Activated T-cell treated with anti-CD3 and anti-CD28 coated beads, Interleukin-2, amount 50 U/mL, for 4 hours (primary cell): ENCODE measurements around the gene DENND4C. TPM values are rescaled to one million over a fixed set of nuclear protein-coding genes. Genes with fewer than 3 reads are reported as not detected.
A peak's percentile ranks its signal among the peaks of the same experiment; 100 is the strongest.
"Not testable (repeated sequence)": the region's sequence is repeated elsewhere in the genome, so short reads cannot be mapped to it uniquely, and the experiment has no call there.

Experiments used
- ATAC-seq, 2 donors: fragments of 200-7000 bp; cut with Tn5 transposase; one replicate each; pipeline ENCODE4 v1.10.0; 2021
- DNase-seq: peaks from one replicate; pipeline ENCODE4 v3.0.0-alpha.2; 2020
- H3K27me3 Mint-ChIP-seq: one replicate; pipeline ENCODE4 v1.8.0; 2021; ENCODE audit warnings: low read depth, mixed read lengths
- H3K36me3 Mint-ChIP-seq: one replicate; pipeline ENCODE4 v1.8.0; 2022; ENCODE audit warnings: mixed read lengths; ENCODE audit not compliant: insufficient read depth
- H3K4me1 Mint-ChIP-seq: one replicate; pipeline ENCODE4 v1.8.0; 2021; ENCODE audit warnings: low read depth, mixed read lengths
- H3K4me3 Mint-ChIP-seq: one replicate; pipeline ENCODE4 v1.8.0; 2021; ENCODE audit warnings: mild to moderate bottlenecking, moderate library complexity, mixed read lengths
- H3K9me3 Mint-ChIP-seq: one replicate; pipeline ENCODE4 v1.8.0; 2021; ENCODE audit warnings: mixed read lengths
- total RNA-seq, 3 donors: library from RNA; stranded (reverse); gene quantifications; one replicate each; pipeline ENCODE4 v1.2.1, GENCODE V29; 2021

DENND4C gene
- total RNA-seq, 3 donors from 2014 or later: 9.0 to 11.3 (median 9.7) TPM

DNA sequence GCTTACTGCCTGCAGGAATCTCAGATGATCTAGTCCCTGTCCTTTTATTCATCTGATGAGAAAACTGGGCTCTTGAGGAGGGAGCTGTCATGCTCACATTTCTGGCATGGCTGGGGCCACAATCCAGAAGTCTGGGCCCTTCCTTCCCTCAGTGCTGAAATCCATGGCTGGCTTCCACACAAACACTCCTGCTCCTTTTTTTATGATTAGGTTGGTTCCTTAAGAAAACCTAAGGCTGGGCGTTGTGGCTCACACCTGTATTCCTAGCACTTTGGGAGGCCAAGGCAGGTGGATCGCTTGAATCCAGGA is 179.7 kb downstream of the DENND4C start:
- H3K9me3 Mint-ChIP-seq: no peaks in the 10 kb centered on the region
- H3K27me3 Mint-ChIP-seq: no peaks in the 10 kb centered on the region
- no peaks in the 10 kb centered on the region for H3K36me3 Mint-ChIP-seq
- peak overlapping the region; percentile 94 for H3K4me3 Mint-ChIP-seq
- H3K4me1 Mint-ChIP-seq: peaks cover 10% of the 10 kb centered on the region
- no peak for ATAC-seq
- DNase-seq: no peak

DNA sequence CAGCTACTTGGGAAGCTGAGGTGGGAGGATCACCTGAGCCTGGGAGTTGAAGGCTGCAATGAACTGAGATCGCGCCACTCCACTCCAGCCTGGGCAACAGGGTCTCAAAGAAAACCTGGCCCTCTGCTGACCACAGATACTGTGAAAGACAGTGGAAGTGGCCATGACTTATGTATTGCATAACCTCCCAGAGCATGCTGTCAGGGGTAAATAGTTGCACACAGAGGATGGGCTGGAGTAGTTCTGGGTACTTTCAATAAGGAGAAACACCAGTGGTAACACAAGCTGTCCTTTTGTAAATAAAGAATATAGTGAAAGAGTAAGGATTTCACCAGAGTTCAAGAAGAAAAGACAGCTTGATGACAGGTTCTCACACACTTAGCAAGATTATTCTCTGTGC is 180.1 kb downstream of the DENND4C start:
- Mint-ChIP-seq H3K4me3 (no peak overlapping the region), H3K4me1 (peaks cover 10% of the 10 kb centered on the region), H3K36me3 (peaks cover under 1% of the 10 kb centered on the region), H3K9me3 (no peaks in the 10 kb centered on the region), H3K27me3 (no peaks in the 10 kb centered on the region)
- ATAC-seq (no peak), DNase-seq (no peak)

DNA sequence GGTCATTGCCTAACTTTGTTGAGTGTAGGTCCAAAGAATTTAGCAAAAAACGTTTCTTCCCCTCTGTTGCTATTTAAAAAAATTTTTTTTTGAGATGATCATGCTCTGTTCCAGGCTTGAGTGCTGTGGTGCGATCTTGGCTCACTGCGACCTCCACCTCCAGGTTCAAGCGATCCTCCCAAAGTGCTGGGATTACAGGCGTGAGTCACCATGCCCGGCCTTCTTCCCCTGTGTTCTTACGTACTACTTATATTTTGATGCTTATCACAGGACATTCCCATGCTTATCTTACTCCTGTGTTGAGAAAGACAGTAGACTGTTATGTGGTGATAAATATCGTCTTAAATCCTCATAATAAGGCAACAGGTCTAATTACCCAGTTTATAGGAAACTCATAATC is 180.8 kb downstream of the DENND4C start:
- peaks cover 6% of the 10 kb centered on the region for H3K36me3 Mint-ChIP-seq
- H3K27me3 Mint-ChIP-seq: no peaks in the 10 kb centered on the region
- H3K4me3 Mint-ChIP-seq: no peak overlapping the region
- H3K9me3 Mint-ChIP-seq: no peaks in the 10 kb centered on the region
- no peak for DNase-seq
- H3K4me1 Mint-ChIP-seq: peaks cover 10% of the 10 kb centered on the region
- no peak for ATAC-seq

DNA sequence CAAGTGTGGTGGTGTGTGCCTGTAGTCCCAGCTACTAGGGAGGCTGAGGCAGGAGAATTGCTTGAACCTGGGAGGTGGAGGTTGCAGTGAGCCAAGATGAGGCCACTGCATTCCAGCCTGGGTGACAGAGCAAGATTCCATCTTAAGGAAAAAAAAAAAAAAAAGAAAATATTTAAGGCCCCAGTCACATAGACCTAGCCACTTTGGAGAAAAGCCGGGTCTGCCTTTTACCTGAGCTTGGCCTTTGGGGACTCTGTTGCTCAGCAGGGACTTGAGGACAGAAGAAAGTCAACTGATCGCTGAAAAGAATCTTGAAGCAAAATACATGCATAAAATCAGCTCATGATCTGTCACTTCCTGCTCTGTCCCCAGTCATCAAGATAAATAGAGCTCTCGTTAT is 183.0 kb downstream of the DENND4C start:
- not testable (repeated sequence) for H3K9me3 Mint-ChIP-seq, DNase-seq, H3K36me3 Mint-ChIP-seq, H3K4me3 Mint-ChIP-seq, ATAC-seq, H3K27me3 Mint-ChIP-seq
- peaks cover 10% of the 10 kb centered on the region for H3K4me1 Mint-ChIP-seq

DNA sequence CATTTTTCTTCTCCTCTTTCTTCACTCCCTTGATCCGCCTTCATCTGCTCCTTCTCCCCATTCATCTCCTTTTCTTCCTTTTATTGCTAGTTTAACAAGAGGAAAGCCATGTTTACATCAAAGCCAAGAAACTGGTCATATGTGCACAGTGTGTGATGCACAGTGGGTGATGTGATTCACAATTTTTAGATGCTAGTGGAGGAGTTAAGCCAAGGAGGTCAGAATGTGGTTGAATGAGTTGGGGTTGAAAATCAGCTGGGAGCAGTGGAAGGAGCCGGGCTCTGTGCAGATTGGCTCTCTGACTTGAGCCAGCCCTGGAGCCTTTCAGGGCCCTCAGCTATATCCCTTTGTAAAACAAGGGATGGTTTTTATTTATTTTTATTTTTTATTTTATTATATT is 185.7 kb downstream of the DENND4C start:
- DNase-seq: no peak
- no peak for ATAC-seq
- no peaks in the 10 kb centered on the region for H3K9me3 Mint-ChIP-seq
- peaks cover 9% of the 10 kb centered on the region for H3K36me3 Mint-ChIP-seq
- no peak overlapping the region for H3K4me3 Mint-ChIP-seq
- no peaks in the 10 kb centered on the region for H3K4me1 Mint-ChIP-seq
- no peaks in the 10 kb centered on the region for H3K27me3 Mint-ChIP-seq

DNA sequence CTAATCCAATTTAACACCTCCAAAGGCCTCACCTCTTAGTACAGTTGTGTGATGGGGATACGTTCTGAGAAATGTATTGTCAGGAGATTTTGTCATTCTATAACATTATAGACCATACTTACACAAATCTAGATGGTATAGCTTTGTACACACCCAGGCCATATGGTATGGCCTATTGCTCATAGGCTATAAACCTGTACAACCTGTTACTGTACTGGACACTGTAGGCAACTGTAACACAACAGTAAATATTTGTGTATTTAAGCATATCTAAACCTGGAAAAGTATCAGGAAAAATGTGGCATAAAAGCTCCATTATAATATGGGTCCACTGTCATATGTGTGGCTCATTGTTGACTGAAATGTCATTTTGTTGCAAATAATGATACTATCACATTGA is 190.4 kb downstream of the DENND4C start:
- Mint-ChIP-seq H3K36me3 (peaks cover 14% of the 10 kb centered on the region), H3K27me3 (no peaks in the 10 kb centered on the region), H3K4me1 (no peaks in the 10 kb centered on the region), H3K4me3 (no peak overlapping the region), H3K9me3 (no peaks in the 10 kb centered on the region)
- no peak for DNase-seq
- no peak for ATAC-seq

Other genes starting within 250 kb of the DENND4C start
- not detected for gene SAXO1, start 197.5 kb upstream of the DENND4C start, total RNA-seq
- 10 to 100 TPM; 32.8 to 51.1 (median 40.7) TPM for gene RRAGA, start 181.3 kb upstream of the DENND4C start, total RNA-seq
- 10 to 100 TPM; 17.4 to 30.6 (median 30.0) TPM for gene HAUS6, start 127.8 kb upstream of the DENND4C start, total RNA-seq
- gene PLIN2, start 103.2 kb upstream of the DENND4C start, total RNA-seq: 10 to 100 TPM; 14.5 to 45.5 (median 38.4) TPM
- gene RPS6, start 149.5 kb downstream of the DENND4C start, total RNA-seq: 1,000 to 10,000 TPM; 3,044 to 3,307 (median 3,093) TPM
- under 1 TPM; 0.65 to 0.87 (median 0.76) TPM for gene ACER2, start 178.3 kb downstream of the DENND4C start, total RNA-seq